Kidney glomerular epithelial cell (primary cell): Measurements from ENCODE around the gene ALDH4A1.

ENCODE experiments used
- DNase-seq: peaks from one replicate; lab custom pipeline; 2025; lab: John Stamatoyannopoulos, UW

Gene ALDH4A1

GRCh38 chr1:18902523-18903290 lies at the start of gene ALDH4A1:
Gene ALDH4A1 (minus strand): TSS chr1:18902555. CDS start chr1:18902523, 32 bp downstream.
- peak; percentile 95 for DNase-seq

DNA sequence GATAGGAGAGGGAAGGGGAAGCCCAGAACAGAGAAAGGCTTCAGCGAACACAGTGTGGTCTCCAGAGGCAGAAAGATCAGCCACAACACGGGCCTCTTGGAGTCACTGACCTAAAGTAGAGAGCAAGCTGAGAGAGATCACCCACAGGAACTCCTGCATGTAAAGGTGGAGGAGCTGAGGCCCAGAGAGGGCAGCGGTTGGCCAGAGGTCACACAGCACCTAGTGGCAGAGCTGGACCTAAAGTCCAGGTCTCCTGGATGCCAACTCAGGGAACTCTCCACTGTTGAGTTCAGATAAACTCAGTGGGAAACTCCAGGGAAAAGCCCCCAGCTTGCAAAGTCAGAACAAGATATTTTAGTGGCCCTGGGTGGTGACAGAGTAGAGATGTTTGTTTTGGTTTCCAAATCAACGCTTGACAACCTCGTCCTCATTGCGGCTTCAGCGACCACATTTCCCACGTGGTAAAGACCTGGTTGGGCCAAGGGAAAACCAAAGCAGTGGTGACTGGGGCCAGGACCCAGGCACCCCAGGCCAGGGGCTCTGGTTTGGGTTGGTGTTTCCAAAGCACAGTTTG lies 49.5 kb upstream of the ALDH4A1 start:
- DNase-seq = no peak

DNA sequence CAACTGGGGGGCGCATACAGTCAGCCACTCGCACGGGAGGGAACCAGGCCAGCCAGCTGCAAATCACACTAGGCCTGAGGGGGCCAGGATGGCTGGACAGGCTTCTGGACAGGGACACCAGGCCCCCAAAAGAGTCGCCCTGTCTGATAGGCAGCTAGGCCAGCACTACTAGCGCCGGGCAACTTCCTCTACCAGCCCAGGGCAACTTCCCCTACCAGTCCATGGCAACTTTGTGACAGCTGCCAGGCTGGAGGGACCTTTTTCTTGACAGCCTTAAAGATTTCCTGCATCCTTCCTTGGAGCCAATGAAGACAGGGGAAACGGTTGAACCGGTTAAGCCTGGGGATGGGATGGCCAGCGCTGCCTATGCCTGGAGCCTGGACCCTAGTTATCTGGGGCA lies 49.1 kb upstream of the ALDH4A1 start:
- no peak for DNase-seq

DNA sequence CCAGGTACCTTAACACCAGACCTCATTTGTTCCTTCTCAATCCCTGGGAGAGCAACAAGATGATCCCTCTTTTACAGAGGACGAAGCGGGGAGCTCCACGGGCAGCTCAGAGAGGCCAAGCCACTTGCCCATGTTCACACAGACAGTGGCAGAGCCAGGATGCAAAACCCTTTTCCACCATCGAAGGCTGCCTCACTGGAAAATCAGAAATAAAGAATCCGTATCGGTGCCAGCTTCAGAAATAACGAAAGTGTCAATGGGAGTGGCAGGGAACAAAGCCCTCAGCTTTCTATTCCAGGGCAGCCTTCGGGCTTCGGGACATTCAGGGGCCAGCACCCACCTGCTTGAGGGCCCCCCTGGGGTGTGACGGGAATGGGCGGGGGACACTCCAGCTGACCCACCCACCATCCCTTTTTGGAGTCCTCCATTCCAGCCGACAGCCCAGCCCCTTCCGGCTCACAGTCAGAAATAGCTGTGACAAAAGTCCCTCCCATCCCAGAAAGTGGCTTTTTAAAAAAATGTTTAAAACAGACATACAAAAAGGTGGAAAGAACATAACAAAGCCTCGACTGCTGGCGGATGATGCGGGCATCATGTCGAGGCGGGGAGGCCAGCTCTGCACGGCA lies 48.2 kb upstream of the ALDH4A1 start:
- DNase-seq = no peak

GRCh38 chr1:18949686-18950400 lies 47.5 kb upstream of the ALDH4A1 start:
- DNase-seq = peak; percentile 82

DNA sequence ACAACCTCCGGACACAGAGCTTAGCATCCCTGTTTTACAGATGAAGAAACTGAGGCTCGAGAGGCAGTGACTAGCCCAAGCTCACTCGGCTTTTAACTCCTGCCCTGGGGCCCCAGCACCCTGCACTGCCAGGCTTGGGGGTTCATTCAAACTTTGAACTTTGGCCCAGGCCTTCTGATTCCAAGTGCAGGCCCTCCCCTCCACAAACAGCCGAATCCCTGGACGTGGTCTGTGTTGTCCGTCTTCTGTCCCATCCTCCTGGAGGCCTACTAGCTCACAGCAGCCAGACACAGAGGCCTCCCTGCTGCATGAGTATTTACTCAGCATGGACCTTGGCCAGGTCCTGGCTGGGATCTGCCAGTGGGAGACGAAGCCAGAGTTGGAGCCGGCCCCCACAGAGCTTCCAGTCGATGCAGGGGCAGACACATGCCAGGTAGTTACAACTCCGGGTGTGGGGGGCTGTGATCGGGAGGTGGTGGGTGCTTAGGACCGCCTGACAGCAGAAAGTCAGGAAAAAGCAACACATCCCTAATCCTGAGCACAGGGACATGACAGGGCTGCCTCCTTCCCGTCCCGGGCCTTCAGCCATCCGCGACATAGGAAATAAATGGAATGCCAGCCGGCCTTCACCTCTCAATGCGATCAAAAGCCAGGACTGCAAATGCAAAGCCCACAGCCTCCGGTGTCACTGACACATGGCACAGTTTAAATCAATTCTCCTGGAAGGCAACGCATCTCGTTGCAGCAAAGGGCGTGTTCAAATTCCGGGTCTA lies 46.7 kb upstream of the ALDH4A1 start:
- DNase-seq = no peak

DNA sequence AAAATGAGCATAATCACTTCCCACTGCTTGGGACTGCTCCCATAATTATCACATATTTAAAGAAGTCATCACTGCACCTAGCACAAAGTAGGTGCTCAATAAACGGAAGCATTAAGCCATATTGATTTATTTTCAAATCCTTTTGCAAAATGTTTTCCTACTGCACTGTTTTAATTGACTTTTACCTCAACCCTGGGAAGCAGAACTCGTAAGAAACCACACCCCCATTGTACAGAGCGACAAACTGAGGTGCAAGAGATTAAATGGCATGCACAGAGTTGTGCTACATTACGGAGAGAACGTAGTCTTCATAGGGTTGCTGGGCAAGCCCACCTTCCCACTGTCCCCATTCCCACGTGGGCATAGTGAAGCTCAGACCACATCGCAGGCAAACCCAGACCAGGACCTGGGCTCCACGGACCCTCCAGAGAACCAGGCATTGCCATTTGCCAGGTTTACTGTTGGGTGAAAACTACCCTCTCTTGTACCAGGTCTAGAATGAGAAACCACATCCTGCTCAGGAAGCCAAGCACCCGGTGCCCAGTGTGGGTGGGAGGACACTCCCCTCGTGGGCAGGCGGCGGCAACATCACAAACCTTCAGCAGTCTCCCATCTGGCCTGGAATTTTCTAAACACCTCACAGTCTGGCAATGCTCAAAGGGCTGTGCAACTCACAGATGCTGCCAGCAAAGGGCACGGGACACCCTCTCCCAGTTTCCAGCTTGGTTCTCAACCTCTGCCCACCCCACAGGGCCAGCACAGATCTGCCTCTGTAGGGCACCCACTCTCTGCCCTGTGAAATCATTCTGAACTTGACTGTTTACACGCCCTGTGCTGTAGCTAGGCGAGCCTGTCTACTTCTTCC lies 45.9 kb upstream of the ALDH4A1 start:
- peak; percentile 70 for DNase-seq

DNA sequence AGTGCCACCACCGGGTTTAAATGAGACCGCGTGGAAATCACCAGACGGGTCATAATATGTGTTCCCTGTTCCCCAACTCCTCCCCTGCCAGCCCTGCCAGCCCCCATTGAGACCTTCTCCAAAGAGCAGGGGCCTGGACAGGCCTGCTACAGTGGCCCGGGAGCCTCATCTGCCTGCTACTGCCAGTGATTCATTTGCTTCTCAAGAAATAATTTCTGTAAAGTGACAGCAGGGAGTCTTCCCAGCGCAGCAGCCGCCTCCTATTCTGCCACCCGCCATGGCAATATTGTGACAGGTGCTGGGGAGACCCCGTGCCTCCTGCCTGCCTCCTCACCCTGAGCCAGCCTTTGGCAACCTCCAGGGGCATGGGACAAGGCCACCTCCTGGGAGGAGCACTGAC lies 45.2 kb upstream of the ALDH4A1 start:
- DNase-seq = no peak

DNA sequence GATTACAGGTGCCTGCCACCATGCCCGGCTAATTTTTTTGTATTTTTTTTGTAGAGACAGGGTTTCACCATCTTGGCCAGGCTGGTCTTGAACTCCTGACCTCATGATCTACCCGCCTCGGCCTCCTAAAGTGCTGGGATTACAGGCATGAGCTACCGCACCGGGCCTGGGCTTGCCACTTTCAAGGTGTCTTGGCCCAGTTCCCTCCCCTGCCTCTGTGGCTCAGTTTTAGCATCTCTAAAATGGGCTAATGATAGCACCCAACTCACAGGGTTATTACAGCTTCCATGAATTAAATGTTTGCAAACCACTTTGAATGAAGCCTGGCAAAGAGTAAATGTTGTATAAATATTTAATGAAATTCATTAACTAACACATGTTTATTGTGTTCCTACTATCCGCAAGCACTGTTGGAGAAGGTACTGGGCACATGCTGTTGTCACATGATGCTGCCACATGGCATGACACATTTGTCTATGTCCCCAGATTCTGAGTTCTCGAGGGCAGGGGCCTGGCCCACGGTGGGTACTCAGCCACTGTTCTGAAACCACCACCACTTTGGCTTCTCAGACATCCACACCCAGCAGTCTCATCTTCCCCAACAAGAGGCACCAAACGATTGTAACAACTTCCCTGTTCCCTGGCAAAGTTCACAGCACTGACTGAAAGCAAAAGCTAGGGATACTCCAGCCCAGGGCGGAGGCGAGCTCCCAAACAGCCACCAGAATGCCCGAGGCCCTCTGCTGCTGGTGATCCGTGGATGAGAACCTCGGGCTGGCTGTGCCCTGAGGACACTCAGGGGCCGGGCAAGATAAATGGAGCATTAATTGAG lies 44.4 kb upstream of the ALDH4A1 start:
- DNase-seq = no peak

- no peak for DNase-seq
These were observed 43.1 kb upstream of the ALDH4A1 start for GRCh38 chr1:18945401-18945849.

GRCh38 chr1:18944810-18945209 lies 42.5 kb upstream of the ALDH4A1 start:
- no peak for DNase-seq

DNA sequence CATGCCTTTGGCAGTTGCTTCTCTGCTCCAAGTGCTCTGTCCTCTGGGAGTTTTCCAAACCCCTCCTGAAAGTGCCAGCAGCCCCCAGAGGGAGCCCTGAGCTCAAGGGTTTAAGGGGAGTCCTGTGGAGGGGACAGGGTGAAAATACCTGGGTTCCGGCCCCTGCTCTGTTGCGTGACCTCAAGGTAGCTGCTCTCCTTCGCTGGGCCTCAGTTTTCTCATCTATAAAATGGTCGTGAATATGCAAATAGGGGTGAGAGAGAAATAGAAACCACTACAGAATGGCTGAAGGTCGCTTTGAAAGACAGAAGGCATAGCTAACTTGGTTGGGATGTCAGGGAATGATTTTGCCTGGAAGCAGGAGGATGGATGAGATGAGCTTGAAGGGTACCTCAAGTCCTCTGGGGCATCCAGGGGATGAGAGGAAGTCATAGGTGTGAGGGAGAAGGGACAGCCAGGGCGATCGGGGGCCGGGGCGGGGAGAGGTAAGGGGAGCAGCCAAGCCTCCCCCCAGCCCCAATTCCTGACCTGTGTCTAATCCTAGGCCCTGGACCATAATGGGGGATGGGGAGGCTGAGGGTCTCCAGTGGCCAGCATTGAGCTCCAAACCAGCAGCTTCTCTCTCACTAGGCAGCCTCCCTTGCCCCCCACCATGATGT lies 41.7 kb upstream of the ALDH4A1 start:
- no peak for DNase-seq

GRCh38 chr1:18943162-18943561 lies 40.8 kb upstream of the ALDH4A1 start:
- no peak for DNase-seq

- no peak for DNase-seq
These were observed 40.0 kb upstream of the ALDH4A1 start for GRCh38 chr1:18942340-18942739.

DNA sequence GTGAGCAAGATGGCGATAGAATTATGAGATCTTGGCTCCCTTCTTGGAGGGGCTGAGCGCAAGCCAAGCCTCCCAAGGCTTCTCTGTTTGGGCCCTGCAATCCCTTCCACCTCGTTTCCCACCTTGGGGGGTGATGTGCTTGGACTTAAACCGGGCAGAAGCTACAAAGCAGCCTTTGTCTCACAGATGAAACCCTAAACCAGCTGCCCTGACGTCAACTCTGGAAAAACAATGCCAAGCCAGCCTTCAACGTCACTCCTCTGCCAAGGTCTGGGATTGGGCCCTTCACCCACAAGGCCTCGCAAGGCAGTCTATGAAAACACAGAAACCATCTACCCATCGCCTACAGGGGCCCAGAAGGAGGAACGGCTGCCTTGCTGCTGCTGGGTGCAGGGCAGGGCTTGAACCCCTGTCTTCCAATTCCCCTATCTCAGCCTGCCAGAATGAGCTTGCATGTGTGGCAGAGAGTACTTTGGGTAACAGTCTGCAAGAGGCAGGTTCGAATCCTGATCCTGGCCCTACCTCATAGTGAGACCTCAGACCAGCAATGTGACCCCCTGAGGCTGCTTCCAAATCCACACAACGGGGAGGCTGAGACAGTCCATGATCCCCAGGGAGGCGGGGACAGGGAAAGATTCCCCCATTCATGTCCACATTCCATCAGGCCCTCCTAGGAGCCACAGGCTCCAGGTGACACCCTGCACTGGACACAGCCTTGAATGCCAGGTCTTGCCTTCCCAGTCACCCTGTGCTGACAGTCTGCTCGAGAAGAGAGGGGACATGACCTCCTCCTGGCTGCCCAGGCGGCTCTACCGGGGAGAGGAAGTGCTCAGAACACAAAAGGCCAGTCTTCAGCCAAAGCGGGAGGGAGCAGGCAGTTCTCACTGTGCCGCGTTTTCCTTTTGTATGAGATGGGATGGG lies 39.1 kb upstream of the ALDH4A1 start:
- DNase-seq = no peak

- DNase-seq = no peak
These were observed 38.1 kb upstream of the ALDH4A1 start for GRCh38 chr1:18940303-18941020.
